K562 (cell line): ENCODE data around the gene PLEKHG3. TPM values are rescaled to one million over a fixed set of nuclear protein-coding genes. Genes with fewer than 3 reads are reported as not detected.

Experiments
- ATAC-seq: fragments of 200-7000 bp; cut with Tn5 transposase; 3 replicates; pipeline ENCODE4 v1.9.1; 2020; ENCODE audit warnings: moderate library complexity
- BruUV-seq: library from RNA; stranded (reverse); fragments of 400-500 nt; replicated peaks from 2 replicates; lab custom pipeline; 2021; lab: Mats Ljungman, UMichigan
- CTCF ChIA-PET: fragments of 300-600 bp; formaldehyde crosslinking; extraction: SDS; loops from one replicate; lab custom pipeline; 2021; ENCODE audit warnings: low intra/inter-chr PET ratio; lab: Yijun Ruan, JAX
- POLR2A ChIA-PET: fragments of 300-600, 350-650 bp; sonication (Branson Sonifier 250); formaldehyde crosslinking; extraction: SDS; loops from one replicate; lab custom pipeline; 2021; ENCODE audit warnings: antibody characterized with exemption, inconsistent platforms; lab: Yijun Ruan, JAX
- DNase-seq, 4 experiments: peaks; one replicate each; pipeline versions ENCODE4 v3.0.0 to v3.0.0-alpha.2; 2011 to 2018; ENCODE audit warnings: low spot score in 3 of 4, mixed read lengths in 3 of 4; ENCODE audit errors: extremely low read depth in 1 of 4
- FAIRE-seq: peaks from 2 replicates; lab custom pipeline; 2011; peaks lifted over from hg19 to GRCh38; lab: Jason Lieb, UNC
- H2AFZ ChIP-seq: 2 replicates; pipeline ENCODE4 v1.6.0; 2011; ENCODE audit warnings: low read depth, low read length, control low read depth, inconsistent platforms
- H3K27ac ChIP-seq: fragments of 200-600 bp; 3 replicates; pipeline ENCODE4 v1.8.0; 2011; ENCODE audit warnings: low read depth, mild to moderate bottlenecking, control low read depth, inconsistent platforms, low read length, moderate library complexity, mixed read lengths; ENCODE audit errors: extremely low read depth
- H3K27me3 ChIP-seq, 2 experiments: fragments of 300-600 bp in 1 of 2; 2 replicates in 1 of 2; 3 replicates in 1 of 2; pipeline versions ENCODE4 v1.6.0 to v1.8.0; 2011; ENCODE audit warnings: inconsistent platforms in 2 of 2, low read length in 2 of 2, mild to moderate bottlenecking in 1 of 2, mixed read lengths in 1 of 2, moderate library complexity in 1 of 2; ENCODE audit not compliant: control insufficient read depth in 2 of 2, insufficient read depth in 2 of 2
- H3K36me3 ChIP-seq: fragments of 300-600 bp; 3 replicates; pipeline ENCODE4 v1.8.0; 2011; ENCODE audit warnings: mild to moderate bottlenecking, low read length, inconsistent platforms; ENCODE audit not compliant: control insufficient read depth, insufficient read depth
- H3K4me1 ChIP-seq, 2 experiments: fragments of 200-600 bp in 1 of 2; replicated peaks in 1 of 2; 2 replicates in 1 of 2; 3 replicates in 1 of 2; pipeline versions ENCODE4 v1.5.1 to v1.8.0; 2011; ENCODE audit warnings: inconsistent platforms in 2 of 2, low read length in 2 of 2, mild to moderate bottlenecking in 1 of 2, mixed read lengths in 1 of 2, moderate library complexity in 1 of 2; ENCODE audit not compliant: control insufficient read depth in 2 of 2, insufficient read depth in 2 of 2
- H3K4me2 ChIP-seq: 2 replicates; pipeline ENCODE4 v1.6.1; 2011; ENCODE audit warnings: low read length, control low read depth, inconsistent platforms, mixed read lengths; ENCODE audit not compliant: insufficient read depth
- H3K4me3 ChIP-seq: fragments of 200-600 bp; sonication (generic), shearing (Covaris generic); 2 replicates; pipeline ENCODE4 v1.5.1; 2016; ENCODE audit warnings: control low read depth, inconsistent platforms
- H3K79me2 ChIP-seq: fragments of 200-600 bp; 3 replicates; pipeline ENCODE4 v1.8.0; 2011; ENCODE audit warnings: low read length, inconsistent platforms; ENCODE audit not compliant: control insufficient read depth, insufficient read depth
- H3K9ac ChIP-seq, 2 experiments: 2 replicates each; pipeline versions ENCODE4 v1.6.0 to v1.6.1; 2011; ENCODE audit warnings: low read depth in 2 of 2, low read length in 2 of 2, control low read depth in 1 of 2, inconsistent platforms in 1 of 2, mild to moderate bottlenecking in 1 of 2, mixed read lengths in 1 of 2; ENCODE audit not compliant: insufficient read depth in 1 of 2
- H3K9me1 ChIP-seq: one replicate; pipeline ENCODE4 v1.6.0; 2011; ENCODE audit warnings: inconsistent platforms, mild to moderate bottlenecking, low read length, moderate library complexity; ENCODE audit not compliant: control insufficient read depth, insufficient read depth
- H3K9me3 ChIP-seq: replicated peaks from 2 replicates; pipeline ENCODE4 v1.5.1; 2011; ENCODE audit warnings: low read depth, low read length, inconsistent platforms; ENCODE audit not compliant: control insufficient read depth, insufficient read depth
- H4K20me1 ChIP-seq: replicated peaks from 2 replicates; pipeline ENCODE4 v1.6.1; 2011; ENCODE audit warnings: low read length, inconsistent platforms, mixed read lengths; ENCODE audit not compliant: control insufficient read depth, insufficient read depth
- EP400 ChIP-seq: fragments of 450-650 bp; IDR thresholded peaks from 2 replicates; pipeline ENCODE4 v1.6.1; 2017; ENCODE audit warnings: antibody characterized with exemption, mild to moderate bottlenecking, moderate library complexity
- XRCC4 ChIP-seq: IDR thresholded peaks from one replicate; pipeline ENCODE4 v1.6.1; 2011; ENCODE audit not compliant: insufficient read depth, insufficient read length; ENCODE audit errors: extremely low read depth
- ZNF232 ChIP-seq: sonication (generic); formaldehyde crosslinking; IDR thresholded peaks from 2 replicates; pipeline ENCODE4 v1.8.0; 2022; ENCODE audit warnings: mild to moderate bottlenecking, missing genetic modification reagents
- WGBS: fragments of 100-300 bp; shearing (Covaris generic); methylation state at CpG from one replicate; pipeline ENCODE4 v1.1.6; 2016; ENCODE audit warnings: low coverage, mixed read lengths; ENCODE audit not compliant: insufficient coverage; ENCODE audit errors: missing lambda C conversion rate; 5-methylcytosine and 5-hydroxymethylcytosine counted together
- in situ Hi-C: fragments of 300-500 bp; cut with MboI; formaldehyde crosslinking; loops from 4 replicates; pipeline ENCODE4 v1.15.0; 2018; ENCODE audit warnings: inconsistent platforms, mixed read lengths
- intact Hi-C: fragments of 100-400 bp; cut with micrococcal nuclease; formaldehyde crosslinking; loops from 2 replicates; pipeline ENCODE4 v1.14.2; 2022
- polyA plus RNA-seq, 8 experiments: library from polyadenylated mRNA; depleted of rRNA in 4 of 8; stranded (reverse) in 5 of 8; unstranded in 3 of 8; fragments of >200 nt; fragmentation: Nextera tagmentation in 2 of 8; fragmentation: Illumina TruSeq in 1 of 8; extraction: Ambion mirVana in 2 of 8; extraction: Trizol in 1 of 8; gene quantifications; 2 replicates each; pipeline versions ENCODE4 v1.2.1 to v1.2.3, GENCODE V29; 2011 to 2014; ENCODE audit warnings: inconsistent platforms in 1 of 8, missing spikeins in 1 of 8
- total RNA-seq, 7 experiments: library from RNA; depleted of rRNA in 6 of 7; stranded (reverse); fragments of >200 nt in 6 of 7; fragmentation: Illumina TruSeq in 2 of 7; extraction: Trizol in 2 of 7; gene quantifications; 2 replicates each; pipeline versions ENCODE4 v1.2.1 to v1.2.3, GENCODE V29; 2011 to 2021; ENCODE audit warnings: low replicate concordance in 1 of 7
- TF ChIP-seq, protein P1 (sequence below): fragments of 200-800 bp; sonication (Bioruptor generic); IDR thresholded peaks from 2 replicates; pipeline ENCODE4 v1.6.1; 2016; ENCODE audit warnings: missing genetic modification characterization, missing compliant biosample characterization
- TF ChIP-seq, protein P2 (sequence below): fragments of 250-450 bp; sonication (Bioruptor Pico); IDR thresholded peaks from 2 replicates; pipeline ENCODE4 v1.5.1; 2021; ENCODE audit warnings: mild to moderate bottlenecking

Gene PLEKHG3
- total and polyA plus RNA-seq, 9 of the 15 experiments (the other 6 are each of a cell fraction or from before 2014, with no cell fraction given), result 0.04 to 0.16 TPM; not detected in 7

DNA sequence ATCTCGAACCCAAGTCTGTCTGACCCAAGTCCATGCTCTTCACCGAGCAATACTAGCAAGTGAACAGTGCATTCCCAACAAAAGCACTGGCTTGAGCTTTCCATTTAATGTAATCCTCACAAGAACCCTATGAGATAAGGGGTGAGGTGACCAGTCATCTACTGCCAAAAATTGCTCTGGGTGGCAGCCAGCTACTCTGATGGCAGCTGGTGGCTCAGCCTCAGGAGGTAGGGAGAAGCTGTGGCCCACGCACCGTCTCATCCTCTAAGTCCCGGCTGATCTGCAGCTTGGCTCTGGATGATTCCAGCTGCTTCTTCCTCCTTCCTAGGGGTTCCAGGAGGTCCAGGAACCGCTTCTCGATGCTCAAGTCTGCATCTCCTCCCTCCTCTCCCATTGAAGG, 75.2 kb downstream of the PLEKHG3 start:
- CTCF ChIA-PET, result no interaction called here
- BruUV-seq, result no TSS peak
- no peak overlapping the region for H3K9ac ChIP-seq
- POLR2A ChIA-PET, result interaction anchor here (1.2 kb wide), 1 partner anchor 34 kb away, joined by 5 read pairs; no protein-coding TSS in a partner anchor
- in situ Hi-C loops (no loop called here), intact Hi-C loops (no loop called here)
- H3K4me1 ChIP-seq, result peaks cover 0 to 7% of the 10 kb centered on the region in 2 experiments; a peak in 2 of 5 replicates
- 92% methylated on average over 5 of the region's 7 CpGs for WGBS
- peaks cover 69% of the 10 kb centered on the region; the same call in 2 of the 3 replicates for H3K36me3 ChIP-seq
- H3K4me3 ChIP-seq, result no peak overlapping the region
- no peak overlapping the region for H2AFZ ChIP-seq
- TF ChIP-seq ZNF232 (no peak), XRCC4 (no peak), EP400 (no peak)
- TF ChIP-seq, protein P1, sequence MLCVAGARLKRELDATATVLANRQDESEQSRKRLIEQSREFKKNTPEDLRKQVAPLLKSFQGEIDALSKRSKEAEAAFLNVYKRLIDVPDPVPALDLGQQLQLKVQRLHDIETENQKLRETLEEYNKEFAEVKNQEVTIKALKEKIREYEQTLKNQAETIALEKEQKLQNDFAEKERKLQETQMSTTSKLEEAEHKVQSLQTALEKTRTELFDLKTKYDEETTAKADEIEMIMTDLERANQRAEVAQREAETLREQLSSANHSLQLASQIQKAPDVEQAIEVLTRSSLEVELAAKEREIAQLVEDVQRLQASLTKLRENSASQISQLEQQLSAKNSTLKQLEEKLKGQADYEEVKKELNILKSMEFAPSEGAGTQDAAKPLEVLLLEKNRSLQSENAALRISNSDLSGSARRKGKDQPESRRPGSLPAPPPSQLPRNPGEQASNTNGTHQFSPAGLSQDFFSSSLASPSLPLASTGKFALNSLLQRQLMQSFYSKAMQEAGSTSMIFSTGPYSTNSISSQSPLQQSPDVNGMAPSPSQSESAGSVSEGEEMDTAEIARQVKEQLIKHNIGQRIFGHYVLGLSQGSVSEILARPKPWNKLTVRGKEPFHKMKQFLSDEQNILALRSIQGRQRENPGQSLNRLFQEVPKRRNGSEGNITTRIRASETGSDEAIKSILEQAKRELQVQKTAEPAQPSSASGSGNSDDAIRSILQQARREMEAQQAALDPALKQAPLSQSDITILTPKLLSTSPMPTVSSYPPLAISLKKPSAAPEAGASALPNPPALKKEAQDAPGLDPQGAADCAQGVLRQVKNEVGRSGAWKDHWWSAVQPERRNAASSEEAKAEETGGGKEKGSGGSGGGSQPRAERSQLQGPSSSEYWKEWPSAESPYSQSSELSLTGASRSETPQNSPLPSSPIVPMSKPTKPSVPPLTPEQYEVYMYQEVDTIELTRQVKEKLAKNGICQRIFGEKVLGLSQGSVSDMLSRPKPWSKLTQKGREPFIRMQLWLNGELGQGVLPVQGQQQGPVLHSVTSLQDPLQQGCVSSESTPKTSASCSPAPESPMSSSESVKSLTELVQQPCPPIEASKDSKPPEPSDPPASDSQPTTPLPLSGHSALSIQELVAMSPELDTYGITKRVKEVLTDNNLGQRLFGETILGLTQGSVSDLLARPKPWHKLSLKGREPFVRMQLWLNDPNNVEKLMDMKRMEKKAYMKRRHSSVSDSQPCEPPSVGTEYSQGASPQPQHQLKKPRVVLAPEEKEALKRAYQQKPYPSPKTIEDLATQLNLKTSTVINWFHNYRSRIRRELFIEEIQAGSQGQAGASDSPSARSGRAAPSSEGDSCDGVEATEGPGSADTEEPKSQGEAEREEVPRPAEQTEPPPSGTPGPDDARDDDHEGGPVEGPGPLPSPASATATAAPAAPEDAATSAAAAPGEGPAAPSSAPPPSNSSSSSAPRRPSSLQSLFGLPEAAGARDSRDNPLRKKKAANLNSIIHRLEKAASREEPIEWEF (CRISPR knock-in tag), result no peak
- TF ChIP-seq, protein P2, sequence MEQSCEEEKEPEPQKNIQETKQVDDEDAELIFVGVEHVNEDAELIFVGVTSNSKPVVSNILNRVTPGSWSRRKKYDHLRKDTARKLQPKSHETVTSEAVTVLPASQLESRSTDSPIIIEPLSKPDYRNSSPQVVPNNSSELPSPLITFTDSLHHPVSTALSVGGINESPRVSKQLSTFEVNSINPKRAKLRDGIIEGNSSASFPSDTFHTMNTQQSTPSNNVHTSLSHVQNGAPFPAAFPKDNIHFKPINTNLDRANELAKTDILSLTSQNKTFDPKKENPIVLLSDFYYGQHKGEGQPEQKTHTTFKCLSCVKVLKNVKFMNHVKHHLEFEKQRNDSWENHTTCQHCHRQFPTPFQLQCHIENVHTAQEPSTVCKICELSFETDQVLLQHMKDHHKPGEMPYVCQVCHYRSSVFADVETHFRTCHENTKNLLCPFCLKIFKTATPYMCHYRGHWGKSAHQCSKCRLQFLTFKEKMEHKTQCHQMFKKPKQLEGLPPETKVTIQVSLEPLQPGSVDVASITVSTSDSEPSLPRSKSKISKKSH, result no peak
- H3K27ac ChIP-seq, result no peak overlapping the region
- H3K27me3 ChIP-seq, result no peaks in the 10 kb centered on the region
- no peak for DNase-seq
- H4K20me1 ChIP-seq, result no peaks in the 10 kb centered on the region
- H3K9me1 ChIP-seq, result no peaks in the 10 kb centered on the region
- FAIRE-seq, result no peak
- no peak overlapping the region for H3K4me2 ChIP-seq
- H3K9me3 ChIP-seq, result no peaks in the 10 kb centered on the region
- H3K79me2 ChIP-seq, result no peaks in the 10 kb centered on the region
- no peak for ATAC-seq
